NCI-H128 (cell line): ENCODE data around the gene NELL1.
A peak's percentile ranks its signal among the peaks of the same experiment; 100 is the strongest.
"Not testable (repeated sequence)": the region's sequence is repeated elsewhere in the genome, so short reads cannot be mapped to it uniquely, and the experiment has no call there.

Experiments used
- DNase-seq: peaks from one replicate; lab custom pipeline; 2025; ENCODE audit not compliant: unreplicated experiment; lab: John Stamatoyannopoulos, UW

NELL1 gene

DNA sequence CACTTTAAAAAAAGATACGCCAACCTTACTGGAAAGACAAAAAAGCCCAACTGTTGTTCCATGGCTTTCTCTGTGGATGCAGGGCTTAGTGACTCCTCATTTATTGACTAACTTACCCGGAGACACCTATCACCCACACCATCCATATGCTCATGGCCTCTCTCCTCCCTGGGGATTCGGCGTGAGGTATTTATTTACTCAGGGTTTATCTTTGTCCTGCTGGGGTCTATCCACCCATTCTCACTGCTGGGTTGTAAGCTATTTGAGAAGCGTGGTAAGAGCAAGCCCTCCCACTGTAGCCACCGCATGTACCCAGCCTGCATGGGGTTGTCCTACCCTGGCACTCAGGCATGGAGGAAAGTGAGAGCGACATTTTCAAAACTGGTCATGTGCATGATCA lies 93.6 kb downstream of the NELL1 start:
- peak; percentile 23 for DNase-seq

DNA sequence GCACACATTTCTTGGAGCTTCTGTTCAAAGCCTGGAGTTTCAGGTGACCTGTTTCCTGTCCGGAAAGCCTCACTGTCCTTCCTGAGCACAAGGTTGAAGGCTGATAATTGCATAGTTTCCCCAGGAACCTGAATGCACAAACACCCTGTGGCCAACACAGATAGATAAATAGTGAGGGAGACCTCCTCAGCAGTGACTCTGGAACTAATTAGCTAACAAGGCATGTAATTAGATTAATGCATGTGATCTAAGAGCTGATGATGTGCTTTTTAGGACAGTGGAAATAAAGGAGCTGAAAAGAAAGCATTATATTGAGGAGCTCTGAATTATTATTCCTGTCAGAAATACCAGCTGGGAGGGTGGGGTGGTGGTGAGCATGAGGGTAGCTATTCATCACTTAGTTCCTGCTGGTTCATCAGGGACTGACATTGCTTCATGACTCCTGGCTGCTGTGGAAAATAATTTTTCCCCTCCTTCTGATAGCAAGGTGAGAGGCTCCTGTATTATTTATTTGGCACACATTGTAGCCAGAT lies 101.1 kb downstream of the NELL1 start:
- no peak for DNase-seq

DNA sequence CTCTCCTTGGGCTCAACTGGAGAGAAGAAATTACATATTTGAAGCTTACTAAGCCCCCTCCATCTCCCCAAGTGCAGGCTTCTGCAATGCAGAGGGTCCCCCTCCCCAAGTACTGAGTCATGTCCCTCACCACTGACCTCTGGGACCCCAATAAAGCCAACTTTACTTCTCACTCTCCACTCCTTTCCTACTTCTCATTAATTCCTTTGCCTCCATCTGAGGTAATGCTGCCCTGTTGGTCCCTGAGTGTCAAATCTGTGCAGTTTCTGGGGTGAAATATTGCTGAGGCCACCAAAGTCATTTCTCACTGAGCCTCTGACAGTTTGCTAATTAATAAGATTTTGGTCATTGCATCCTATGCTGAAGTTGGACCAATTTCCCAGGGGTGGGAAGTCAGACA lies 101.6 kb downstream of the NELL1 start:
- no peak for DNase-seq

DNA sequence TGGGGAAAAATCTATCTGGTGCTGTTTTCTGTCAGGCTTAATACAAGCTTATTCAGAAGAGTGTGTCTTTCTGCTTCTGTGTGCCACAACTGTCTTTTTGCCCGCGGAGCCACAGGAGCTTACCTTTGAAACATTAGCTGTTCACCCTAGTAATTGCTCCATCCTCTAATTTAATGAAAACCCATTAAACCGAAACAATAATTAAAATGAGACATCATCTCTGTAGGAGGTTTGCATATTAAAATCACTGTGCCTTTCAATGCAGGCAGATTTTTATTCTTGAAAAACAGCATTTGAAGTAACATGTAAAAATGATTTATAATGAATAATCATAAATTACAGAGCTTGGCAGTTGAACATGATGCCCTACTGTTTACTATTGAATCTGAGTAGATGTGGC lies 102.3 kb downstream of the NELL1 start:
- DNase-seq: no peak

DNA sequence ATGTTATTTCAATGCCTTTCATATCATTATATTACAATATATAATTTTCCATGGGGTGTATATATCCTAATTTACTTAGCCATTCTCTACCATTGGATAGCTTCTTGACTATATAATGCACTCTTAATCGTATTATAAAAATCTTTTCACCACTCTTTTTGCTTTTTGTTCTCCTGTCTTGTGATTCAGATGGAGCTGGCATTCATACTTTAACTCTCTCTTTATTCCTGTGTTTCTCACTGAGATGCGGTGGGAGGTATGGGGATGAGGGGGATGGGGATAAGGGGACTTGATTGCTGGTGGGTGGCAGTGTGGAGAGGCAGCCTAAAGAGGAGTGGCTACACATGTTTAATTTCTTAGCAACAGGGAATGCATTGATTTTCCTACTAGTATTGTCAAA lies 105.9 kb downstream of the NELL1 start:
- DNase-seq: no peak

DNA sequence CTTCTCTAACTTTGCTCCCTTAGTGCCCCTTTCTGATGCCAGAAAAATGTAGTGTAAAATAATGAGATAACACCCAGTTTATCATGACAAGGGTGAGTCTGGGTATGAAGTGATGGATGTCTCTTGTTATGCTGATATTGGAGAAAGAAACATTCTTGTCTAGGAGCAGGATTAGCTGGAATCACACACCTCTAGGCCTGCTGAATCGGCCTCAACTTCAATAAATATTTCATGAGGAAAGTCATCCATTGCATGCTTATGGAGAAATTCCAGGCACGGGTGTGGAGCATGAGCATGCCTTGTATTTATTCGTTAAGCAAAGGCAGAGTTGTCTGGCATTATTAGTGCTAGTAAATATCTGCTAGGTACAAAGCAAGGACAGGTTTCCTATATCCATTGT lies 113.4 kb downstream of the NELL1 start:
- no peak for DNase-seq

DNA sequence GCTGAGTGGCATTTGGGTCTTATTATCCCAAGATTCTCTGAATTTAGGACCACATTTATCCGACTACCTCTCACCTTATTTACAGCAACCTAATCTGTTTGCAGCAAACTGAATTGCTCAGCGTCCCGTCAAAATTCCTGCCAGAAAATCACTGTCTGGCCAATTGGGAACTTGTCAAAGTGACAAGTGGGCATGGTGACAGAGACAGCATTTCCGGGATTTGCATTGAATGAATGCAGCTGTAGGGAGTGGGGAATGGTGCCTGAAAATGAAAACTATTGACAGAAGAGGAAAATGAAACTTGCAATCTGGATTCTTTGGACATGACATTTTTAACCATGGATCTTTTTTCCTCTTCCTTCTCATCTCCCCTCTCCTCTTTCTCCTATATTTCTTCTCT lies 113.8 kb downstream of the NELL1 start:
- DNase-seq: no peak

DNA sequence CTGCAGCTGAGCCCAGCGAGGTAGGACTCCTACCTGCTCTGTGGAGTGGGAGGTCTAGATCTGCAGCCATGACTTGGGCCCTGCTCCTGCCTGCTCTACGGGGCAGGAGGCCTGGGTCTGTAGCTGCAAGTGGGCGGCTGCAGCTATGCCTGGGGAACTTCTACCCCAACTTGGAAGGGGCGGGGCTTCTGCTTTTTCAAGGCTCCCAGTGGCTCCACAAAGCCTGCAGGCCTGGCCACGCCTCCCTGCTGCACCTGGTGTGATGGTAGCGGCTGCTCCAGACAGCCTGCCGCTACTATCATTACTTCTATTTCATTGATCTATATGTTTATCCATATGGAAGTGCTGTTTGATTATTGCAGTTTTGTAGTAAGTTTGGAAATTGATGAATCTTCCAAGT lies 121.2 kb downstream of the NELL1 start:
- DNase-seq: no peak

DNA sequence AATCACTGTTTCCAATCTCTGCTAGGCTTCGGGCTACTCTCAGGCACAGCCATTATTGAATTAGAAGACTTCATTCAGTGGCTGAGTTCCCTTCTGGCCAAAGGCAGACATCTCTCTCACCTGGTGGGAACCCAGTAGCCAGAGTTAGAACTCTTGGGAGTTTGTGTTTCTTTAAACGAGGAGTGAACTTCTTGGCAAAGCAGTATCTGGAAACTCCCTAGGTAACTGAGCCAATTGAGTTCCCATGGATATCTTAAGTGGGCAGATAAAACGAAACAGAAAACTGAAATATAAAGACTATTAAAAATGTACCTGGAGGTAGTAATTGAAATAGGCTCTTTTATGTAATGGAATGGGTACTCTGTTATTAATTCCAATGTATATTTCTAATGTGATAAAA lies 125.6 kb downstream of the NELL1 start:
- DNase-seq: no peak

DNA sequence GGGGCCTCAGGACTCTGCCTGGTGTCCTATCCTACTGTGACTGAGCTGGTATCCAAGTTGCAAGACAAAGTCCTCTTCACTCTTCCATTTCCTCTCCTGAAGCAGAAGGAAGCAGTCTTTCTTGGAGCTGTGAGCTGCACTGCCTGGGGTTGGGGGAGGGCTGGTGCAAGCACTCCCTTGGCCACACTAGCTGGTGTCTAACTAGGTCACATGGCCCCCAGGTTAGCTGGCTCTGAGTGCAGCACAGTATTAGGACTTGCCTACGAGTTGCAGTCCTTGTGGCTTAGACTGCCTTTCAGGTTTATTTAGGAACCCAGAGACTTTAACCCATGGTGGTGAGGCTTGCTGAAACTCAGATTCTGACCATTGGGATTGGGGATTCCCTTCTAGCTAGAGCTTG lies 138.9 kb downstream of the NELL1 start:
- DNase-seq: no peak

DNA sequence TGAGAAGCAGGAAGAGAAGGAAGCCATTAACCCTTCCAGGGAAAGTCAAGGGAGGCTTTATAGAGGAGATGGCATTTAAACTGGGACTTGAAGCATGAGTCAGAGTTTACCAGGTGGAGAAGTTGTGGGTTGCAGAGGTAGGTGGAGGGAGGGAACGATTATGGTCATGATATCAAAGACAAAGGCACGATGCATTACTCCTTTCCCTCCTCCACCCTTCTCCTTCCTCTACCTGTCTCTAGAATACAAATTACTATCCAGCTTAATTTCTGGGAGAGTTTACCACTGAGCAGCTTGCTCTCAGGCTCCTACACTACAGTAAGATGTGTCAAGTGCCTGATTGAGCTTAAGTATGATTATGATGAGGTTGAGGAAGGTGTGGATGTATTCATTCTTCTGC lies 151.7 kb downstream of the NELL1 start:
- DNase-seq: no peak

DNA sequence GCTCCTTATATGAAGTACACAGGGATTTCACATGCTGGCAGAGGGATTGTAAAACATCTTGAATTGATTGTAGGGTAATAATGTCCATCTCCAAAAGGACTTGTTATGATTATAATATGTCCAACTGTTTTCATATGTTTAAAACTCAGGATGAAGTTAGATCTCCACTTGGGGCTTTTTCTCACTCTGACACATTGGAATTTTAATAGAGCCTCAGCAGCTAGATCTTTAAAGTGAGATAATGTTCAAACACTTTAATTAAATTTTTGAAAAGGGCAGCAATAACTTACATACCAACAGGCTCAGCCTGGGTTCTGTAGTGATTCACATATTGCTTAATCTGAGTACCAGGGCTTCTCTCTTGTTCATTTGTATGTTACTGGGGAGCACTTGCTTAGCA lies 152.1 kb downstream of the NELL1 start:
- no peak for DNase-seq

DNA sequence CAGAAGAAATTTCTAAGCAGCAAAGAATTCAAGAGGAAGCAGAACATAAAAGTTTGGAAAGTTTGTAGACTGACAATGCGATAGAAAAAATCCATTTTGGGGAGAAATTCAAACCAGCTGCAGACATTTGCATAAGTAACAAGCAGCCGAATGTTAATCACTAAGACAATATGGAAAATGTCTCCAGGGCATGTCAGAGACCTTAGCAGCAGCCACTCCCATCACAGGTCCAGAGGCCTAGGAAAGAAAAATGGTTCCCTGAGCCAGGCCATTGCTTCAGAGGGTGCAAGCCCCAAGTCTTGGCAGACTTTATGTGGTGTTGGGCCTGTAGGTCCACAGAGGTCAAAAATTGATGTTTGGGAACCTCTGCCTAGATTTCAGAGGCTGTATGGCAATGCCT lies 155.4 kb downstream of the NELL1 start:
- no peak for DNase-seq

DNA sequence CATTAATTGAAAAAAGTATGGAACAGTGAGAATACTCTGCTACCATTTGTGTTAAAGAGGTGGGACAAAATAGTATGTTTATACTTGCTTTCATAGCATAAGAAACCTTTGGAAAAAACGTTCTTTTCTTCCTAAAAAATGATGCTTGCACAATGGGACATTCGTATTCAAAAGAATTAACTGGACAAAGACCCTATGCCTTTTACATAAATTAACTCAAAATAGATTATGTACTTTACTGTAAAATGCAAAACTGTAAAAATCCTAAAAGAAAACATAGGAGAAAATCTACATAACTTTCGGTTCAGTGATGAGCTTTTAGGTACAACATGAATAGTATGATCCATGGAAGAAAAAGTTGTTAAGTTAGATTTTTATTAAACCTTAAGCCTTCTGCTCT lies 166.2 kb downstream of the NELL1 start:
- no peak for DNase-seq

DNA sequence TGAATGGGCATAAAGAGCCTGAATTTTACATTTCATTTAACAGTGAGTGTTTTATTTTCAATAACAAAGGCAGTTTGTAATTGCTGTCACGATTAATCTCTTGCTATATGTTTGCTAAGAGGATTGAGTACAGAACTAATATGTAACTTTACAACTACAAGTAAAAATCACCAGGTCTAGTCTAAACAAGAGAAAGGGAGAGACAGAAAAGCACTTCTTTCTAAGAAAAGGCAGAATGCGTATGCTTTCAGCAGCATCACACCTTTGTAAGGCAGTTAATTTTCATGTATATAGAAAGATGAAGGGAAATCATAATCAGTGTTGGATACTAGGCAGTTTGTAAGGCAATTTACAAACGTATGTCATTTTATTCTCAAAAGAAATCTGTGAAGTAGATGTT lies 169.8 kb downstream of the NELL1 start:
- DNase-seq: no peak

DNA sequence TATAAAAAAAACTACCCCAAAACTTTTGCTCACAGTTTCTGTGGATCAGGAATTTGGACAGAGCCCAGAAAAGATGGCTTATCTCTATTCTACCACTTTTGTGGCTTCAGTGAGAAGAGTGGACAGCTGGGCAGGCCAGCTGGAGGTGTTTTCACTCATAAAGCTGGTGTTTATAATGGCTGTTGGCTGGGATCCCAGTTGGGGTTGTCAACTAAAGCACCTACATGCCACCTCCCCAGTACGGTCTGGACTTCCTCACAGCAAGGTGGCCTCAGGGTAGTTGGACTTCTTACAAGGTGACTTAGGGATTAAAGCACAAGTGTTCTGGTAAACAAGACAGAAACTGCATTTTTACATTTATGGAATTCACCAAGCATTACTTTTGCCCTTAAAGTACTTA lies 171.0 kb downstream of the NELL1 start:
- DNase-seq: no peak

DNA sequence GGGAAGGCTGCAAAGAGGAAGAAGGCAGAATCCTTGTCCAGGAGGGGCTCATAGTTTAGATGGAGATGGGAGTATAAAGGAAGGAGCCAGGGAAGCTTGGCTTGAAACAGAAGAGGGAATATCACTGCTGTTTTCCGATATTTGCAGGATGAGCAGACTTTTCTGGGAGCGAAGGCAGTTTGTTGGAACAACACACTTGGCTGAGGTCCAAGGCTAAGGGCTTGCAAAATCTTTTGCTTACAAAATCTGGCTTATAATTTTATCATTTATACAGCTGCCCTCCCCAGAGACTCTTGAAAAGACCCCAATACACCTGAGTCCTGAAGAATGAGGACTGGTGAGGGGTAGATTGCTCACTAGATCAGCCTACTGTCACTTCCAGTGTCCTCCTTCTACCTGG lies 174.8 kb downstream of the NELL1 start:
- no peak for DNase-seq

DNA sequence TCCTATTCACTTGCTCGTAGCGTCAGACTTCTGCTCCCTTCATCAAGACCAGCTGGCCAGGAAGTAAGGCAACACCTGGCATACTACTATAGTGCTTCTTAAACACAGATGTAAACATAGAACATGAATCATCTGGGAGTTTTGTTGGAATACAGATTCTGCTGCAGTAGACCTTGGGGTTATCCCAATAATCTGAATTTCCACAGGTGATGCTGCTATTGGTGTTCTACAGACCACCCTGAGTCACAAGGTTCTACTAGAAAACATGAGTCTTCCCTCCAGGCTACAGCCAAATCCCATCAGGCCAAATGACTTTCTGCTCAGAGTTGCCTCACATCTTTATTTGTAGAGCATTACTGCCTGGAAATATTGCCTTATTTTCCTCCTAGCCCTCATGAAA lies 175.2 kb downstream of the NELL1 start:
- DNase-seq: no peak

DNA sequence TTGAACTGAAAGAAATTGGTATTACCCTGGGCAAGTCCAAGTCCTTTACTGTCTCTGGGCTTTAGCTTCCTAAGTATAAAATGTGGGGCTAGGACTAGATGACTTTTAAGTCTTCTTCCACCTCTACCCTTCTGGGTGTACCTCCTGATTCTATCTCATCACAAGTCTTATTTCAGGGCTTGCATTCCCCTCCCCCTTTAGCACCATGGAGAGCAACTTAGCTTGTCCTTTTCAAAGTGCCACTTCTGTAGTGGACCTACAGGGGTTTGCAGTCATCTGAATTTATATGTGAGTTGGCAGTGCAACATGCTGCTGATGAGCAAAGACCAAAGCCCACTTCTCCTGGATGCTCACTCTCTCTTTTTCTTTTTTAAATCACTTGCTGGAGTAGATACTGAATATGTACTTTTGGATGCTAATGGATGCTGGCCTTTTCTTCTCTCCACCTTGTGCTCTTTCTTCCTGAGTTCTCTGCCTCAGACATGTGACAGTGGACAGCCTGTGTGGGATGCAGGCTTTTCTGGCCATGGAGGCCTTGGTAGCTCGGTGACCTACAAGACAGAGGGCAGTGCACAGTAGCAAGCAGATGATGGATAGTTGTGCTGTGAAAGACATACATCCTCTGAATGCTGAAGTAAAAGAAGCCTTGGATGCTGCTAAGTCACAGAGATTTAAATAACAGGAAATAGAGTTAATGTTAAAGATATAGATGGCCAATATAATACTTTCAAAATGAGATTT lies 185.0 kb downstream of the NELL1 start:
- no peak for DNase-seq

DNA sequence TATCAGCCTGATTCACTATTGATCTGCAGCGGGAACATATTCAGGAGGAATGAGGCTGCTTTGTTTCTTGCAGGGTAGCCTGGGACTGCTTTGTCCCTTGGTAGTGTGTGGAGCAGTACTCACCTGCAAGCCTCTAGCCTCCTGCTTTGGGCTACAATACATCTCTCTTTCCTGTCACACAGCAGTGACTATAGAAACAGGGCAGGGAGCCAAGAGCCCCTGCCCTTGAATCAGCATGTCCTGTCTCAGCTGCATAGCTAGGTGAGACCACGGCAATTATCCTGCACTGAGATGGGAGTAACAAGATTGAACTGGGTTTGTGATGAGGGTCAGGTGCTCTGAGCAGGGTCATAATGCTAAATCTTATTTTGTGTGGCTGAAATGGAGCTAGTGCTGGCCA lies 191.9 kb downstream of the NELL1 start:
- DNase-seq: peak; percentile 42

DNA sequence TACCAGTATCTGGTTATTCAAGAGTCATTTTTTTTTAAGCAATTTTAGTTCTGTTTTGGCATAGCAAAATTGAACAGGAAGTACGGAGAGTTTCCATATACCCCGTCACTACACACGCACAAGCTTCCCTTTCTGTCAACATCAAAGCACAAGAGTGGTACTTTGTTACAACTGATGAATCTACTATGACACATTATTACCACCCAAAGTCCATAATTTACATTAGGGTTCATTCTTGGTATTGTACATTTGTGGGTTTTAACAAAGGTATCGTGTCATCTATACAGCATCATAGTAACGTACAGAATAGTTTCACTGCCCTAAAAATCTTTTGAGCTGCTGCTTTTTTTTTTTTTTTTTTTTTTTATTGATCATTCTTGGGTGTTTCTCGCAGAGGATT lies 192.9 kb downstream of the NELL1 start:
- DNase-seq: not testable (repeated sequence)

DNA sequence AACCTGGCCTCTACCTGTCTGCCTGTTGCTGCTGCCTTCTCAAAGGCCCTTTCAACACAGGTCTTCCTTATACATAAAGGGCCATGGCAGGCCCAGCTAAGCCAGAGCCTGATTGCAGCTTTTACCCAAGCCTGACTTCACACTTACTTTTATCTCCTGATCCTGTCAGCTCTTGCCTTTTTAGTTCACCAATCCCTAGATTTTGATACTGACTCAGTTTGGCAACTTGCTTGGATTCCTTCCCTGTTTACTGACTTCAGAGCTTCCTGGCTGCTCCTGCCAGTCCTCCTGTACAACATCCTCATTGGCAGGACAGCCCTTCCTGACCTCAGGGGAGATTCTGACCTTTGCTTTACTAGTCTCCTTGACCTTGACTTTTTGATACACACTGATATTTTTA lies 195.2 kb downstream of the NELL1 start:
- DNase-seq: no peak

DNA sequence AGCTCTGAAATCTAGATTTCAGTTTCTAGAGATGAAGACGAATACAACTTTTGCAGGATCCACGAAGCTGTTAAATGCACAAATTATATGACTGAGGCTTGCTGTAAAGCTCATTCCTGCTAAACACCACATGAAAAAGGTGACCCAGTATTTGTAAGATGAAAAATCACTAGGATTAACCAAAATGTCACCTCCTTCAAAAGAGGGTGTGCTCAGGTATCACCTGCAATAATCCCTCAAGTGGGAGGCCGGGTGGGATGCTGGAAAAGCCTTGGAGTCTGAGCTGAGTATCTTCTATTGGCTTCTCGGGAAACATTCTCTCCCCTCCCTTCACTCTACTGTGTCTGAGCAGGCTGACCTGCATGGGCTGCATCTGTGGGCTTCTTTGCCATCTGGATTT lies 195.8 kb downstream of the NELL1 start:
- no peak for DNase-seq
